ENCODE results near the gene CLCN7.

The CLCN7 gene

GRCh38 chr16:1429012-1429411 is 45.8 kb downstream of the CLCN7 start:
- no peak for DNase-seq

DNA sequence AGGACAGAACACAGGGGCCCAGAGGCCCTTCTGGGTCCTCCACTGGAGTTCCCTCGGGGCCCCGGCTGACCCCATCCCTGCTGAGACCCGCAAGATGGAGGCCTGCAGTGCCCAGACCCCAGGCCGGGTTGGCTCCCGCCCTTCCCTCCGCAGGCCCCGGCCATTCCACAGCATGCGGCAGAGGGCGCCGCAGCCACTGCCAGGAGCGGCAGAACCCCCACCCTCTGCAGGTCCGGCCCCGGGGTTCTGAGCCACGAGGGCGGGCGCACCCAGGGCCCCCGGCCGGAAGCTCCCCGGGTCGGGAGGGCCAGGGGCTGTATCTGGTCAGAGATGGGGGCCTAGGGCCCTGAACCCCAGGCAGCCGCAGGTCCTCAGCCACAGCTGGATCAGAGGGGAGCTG is 46.3 kb downstream of the CLCN7 start:
- peak in 5 of 6 experiments; percentile 10 to 20 (median 14) for DNase-seq

DNA sequence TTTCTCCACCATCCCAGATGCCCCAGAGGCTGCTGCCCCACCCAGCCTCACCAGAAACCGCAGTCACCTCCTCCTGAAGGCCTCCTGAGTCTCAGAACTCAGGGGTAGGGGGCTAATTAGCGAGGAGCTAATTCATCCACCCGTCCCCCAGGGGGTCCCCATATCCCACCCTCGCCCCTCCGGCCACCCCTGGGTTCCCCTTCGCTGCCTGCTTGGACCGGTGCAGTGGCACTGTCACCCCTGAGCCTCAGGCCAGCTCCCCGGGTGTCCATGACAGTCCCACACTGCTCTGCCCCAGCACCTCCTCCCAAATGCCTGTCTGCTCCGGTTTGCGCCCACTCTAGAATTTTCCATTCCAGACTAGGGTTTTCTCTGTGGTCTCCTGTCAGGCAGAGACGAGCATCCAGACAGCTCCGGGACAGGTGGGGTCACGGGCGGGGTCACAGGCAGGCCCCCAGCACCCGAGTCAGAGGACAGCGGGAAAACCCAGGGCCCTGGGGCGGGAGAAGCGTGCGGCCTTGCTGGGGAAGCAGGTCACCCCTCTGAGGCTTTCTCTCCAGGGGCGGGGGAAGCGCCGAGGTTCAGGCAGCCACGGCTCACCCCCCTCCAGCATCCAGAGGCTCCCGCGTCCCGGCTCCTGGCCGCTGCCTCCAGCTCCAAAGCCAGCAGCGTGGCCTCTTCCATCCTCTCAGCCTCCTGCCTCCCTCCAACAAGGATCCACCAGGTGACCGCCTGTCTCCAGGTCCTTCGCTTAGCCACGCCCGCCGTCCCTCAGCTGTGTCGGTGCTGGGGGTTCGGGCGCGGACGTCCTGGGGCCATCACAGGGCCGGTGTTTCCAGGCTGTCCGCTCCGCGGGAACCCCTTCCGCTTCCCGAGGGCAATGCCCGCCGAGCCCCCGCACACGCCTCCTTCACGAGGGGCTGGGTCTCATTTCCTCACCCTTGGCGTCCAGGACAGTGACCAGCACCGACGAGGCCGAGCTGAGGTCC is 47.1 kb downstream of the CLCN7 start:
- no peak for DNase-seq

- DNase-seq = no peak
Measured at GRCh38 chr16:1426734-1427471, 47.9 kb downstream of the CLCN7 start.

DNA sequence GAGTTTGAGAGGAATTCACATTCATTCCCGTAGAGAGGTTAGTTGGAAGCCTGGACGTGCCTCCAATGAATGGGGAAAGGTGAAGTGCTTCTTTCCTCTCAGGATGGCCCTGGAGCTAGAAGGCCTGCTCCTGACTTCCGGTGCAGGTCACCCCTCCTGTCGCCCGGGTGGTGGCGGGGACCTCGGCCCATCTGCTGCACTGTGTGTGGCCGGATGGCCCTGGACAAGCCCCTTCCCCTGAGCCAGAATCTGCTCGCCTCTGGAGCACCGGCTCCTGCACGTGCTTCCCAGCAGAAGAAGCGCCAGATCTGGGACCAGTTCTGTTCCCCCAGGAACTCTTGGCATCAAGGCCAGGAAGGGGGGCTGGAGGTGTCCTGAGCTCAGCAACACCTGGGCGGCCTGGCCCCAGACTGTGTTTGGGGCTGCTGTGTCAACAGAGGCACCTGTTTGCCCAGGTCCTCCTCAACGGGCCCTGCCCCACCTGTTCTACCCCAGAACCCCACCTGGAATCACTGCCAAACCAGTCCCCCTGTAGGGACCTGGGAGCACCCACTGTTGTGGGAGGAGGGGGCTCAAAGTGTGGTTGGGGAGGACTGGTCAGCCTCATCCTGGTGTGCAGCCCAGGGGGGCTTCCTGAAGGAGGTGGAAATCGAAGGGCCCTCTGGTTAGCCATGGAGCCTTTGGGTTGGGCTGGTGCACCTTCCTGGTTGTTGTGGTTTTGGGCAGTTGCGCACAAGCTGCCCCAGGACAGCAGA is 49.0 kb downstream of the CLCN7 start:
- DNase-seq = no peak

DNA sequence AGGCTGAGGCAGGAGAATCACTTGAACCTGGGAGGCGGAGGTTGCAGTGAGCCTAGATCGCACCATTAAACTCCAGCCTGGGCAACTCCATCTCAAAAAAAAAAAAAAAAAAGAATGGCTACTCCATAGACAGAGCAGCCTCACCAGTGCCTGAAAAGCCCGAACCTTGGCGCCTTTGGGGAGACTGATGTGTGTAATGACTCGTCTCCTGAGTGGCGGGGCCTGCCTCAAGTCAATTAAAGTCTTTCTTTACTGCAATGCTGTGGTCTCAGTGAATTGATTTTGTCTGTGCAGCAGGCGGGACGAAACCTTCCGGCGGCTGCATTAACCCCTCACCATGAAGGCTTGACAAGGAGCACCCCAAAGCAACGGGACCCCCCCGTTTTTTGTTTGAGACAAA is 50.8 kb downstream of the CLCN7 start:
- no peak for DNase-seq

DNA sequence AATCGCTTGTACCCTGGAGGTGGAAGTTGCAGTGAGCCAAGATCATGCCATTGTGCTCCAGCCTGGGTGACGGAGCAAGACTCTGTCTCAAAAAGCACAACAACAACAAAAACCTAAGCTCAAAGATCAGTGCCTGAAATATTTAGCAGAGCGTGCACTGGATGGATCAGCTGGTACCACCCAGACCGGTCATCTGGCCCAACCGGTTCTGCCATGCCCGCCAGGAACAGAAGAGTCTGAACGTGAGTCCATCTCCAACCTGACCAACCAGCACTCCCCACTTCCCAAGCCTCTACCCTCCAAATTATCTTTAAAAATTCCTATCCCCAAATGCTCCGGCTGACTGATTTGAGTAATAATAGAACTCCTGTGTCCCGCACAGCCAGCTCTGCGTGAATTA is 52.8 kb downstream of the CLCN7 start:
- no peak for DNase-seq

DNA sequence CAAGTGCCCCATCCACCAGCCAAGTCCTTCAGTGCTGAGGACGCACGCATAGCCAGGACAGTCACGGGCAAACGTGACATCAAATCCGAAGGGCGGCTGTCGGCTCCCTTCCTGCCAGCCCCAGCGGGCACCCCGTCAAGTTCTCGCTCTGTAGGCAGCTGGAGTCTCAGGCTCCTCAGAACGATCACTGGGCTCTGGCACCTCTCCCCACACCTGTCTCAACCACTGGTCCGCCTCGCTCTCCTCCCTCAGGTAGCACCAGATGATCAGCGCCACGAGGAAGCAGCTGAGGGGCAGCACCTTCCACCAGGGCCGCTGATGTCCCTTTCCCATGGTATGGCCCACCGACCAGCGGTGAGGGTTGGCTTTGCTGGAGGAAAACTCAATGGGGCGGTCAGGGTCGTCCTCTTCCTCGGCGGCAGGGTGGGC is 54.7 kb downstream of the CLCN7 start:
- peak in 1 of 6 experiments; percentile 20 for DNase-seq

DNA sequence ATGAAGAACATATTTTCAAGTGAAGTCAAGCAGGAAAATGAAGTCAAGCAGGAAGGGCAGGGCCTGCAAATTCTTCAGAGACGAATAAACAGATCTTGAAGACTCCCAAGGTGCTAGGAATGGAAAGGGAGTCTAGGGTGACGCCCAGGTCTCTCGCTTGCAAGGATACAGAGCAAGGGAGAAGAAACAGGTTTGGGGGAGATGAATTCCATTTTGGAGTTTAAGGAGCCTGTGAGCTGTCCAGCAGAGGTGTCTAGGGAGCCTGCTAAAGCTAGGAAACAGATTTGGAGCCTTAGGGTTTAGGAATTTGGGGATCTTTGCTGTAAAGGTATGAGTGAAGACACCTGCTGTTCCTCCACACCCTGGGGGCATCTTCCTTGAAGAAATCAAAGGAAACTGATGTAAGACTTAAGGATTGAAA is 58.3 kb downstream of the CLCN7 start:
- no peak for DNase-seq

DNA sequence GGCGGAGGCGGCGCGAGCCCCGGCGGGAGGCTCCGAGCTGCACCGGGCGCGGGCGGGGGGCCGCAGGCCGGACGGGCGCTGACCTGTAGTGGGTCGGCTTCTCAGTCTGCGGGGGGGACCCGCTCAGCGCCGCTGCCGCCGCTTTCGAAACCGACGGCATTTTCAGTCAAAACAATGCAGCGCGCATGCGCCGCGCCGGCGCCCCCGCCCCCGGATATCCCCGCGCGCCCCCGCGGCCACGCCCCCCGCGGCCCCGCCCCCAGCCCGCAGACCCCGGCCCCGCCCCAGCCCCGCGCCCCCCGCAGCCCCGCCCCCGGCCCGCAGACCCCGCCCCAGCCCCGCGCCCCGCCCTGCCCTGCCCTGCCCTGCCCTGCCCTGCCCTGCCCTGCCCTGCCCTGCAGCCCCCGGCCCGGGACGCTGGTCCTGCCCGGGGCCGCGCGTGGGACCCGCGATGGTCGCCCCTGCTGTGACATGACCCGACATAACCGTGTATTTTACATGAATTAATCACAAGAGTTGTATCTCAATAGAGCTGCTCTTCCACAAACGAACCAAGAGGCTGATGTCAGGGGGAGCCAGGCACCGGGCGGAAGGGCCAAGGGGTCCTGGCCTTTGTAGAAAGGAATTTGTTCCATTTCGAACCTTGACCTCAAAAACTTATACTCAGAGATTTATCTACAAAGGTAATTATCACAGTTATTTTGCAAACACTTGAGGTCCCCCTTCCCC is 60.1 kb downstream of the CLCN7 start, which contains the start of gene UNKL:
Gene UNKL, minus strand, starts transcription at position 173 of the 729 bp plus-strand sequence. Its CDS starts 13 bp downstream, at position 160.
- peak; percentile 65 to 87 (median 83) for DNase-seq

- DNase-seq = peak; percentile 36 to 62 (median 49)
Measured at GRCh38 chr16:1413684-1414531, 60.9 kb downstream of the CLCN7 start.

DNA sequence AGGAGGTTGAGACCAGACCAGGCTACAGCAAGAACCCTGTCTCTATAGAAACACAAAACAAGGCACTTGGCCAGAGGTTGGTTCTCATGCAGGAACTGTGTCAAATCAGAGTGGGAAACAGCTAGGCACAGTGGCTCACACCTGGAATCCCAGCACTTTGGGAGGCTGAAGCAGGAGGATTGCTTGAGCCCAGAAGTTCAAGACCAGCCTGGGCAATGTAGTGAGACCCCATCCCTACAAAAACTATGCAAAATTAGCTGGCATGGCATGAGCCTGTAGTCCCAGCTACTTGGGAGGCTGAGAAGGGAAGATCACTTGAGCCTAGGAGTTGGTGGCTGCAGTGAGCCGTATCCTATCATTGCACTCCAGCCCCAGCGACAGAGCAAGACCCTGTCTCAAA is 62.0 kb downstream of the CLCN7 start:
- DNase-seq = no peak

DNA sequence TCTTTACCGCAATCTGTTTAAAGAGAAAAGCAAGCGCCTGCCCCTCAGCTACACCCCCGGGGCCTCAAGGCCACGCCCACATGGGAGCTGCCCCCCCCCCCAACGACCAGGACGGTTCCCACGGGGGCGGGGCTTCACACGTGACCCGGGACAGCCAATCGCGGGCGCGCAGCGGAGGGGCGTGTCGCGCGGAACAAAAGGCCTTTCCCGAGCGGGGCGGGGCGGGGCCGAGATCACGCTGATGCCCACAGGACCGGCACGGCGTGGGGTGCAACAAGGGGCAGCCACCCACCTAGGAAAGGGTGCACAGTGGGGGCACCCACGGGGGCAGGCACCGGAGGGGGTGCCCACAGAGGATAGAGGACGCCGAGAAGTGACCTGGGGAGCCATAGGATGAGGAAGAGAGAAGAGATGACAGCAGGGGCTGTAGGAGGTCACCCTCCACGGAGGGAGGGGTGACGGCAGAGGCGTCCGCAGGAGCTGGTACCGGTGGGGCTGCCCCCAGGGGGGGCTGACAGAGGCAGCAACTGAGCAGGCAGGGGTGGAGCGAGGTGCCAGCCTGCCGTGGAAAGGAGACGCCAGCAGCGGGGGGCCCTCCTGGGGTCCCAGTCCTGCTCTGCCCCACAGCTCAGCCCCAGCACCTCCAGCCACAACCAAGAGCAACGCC is 66.5 kb downstream of the CLCN7 start:
- DNase-seq = peak; percentile 84 to 98 (median 94)

- DNase-seq = no peak
Measured at GRCh38 chr16:1407753-1408152, 67.1 kb downstream of the CLCN7 start.

DNA sequence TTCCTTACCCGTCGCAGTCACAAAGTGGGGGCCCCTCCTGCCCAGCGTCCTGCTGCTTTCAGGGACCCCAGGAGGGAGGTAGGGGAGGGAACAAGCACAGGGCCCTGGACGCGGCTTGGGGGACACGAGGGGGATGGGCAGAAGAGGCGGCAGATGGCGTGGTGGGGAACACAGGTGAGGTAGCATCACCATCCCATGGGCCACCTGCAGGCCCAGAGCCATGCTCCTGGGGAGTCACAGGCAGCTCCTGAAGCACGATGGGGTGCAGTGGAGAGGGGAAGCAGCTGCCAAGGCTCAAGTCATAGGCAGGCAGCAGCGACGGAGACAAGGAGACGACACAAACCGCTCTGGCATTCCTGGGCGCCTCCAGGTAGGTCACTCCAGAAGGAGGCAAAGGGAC is 71.1 kb downstream of the CLCN7 start:
- no peak for DNase-seq

- no peak for DNase-seq
Measured at GRCh38 chr16:1403036-1403435, 71.8 kb downstream of the CLCN7 start.

DNA sequence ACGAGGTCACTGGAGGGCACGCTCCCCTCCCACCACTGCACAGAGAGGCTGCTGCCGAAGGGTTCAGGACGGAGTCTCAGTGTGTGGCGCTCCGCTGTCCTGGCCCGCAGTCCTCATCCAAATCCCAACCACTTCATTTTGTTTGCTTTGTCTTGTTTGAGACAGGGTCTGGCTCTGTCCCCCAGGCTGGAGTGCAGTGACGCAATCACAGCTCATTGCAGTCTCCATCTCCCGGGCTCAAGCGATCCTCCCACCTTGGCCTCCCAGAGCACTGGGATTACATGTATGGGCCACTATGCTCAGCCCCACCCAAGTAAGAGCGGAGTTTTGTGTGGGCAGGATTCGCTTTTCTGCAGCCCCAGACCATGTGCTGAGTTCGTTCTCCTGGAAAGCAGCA is 73.1 kb downstream of the CLCN7 start:
- DNase-seq = no peak

DNA sequence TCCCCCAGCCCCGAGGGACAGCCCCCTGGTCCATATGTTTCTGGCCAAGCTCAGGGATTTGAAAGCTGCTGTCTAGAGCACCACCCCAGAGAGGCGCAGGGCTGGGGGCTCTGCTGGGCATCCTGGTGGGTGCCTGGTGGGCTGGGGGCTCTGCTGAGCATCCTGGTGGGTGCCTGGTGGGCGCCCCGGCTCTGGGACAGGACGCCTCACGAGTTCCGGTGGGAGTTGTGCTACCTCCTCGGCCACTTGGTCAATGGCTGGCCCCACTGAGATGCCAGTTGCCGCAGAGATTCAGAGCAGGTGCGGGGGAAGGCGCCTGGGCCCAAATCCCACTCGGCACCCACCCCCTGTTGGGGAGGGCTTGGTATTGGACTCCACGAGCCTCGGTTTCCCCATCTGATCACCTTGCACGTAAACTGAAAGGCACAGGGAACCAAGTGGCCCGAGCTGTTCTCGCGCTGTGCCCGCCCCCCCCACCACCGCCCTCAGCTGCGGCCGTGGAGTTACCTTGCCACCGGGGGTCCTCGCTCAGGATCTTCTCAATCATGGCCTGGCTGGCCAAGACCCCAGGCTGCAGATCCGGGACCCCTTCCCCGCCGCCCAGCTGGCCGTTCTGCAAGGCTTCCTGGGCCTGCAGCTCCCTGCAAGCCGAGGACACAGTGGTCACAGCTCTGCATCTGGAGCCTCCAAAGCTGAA is 73.6 kb downstream of the CLCN7 start:
- DNase-seq = no peak

- no peak for DNase-seq
Measured at GRCh38 chr16:1398826-1399581, 75.8 kb downstream of the CLCN7 start.

Measured in stimulated activated naive CD4-positive, alpha-beta T cell (primary cell).